Right forelimb (tissue), 1 donor: Measurements from ENCODE around the gene PROZ.

Experiments
- DNase-seq: peaks from one replicate; pipeline ENCODE4 v3.0.0-alpha.2; 2018

PROZ gene

DNA sequence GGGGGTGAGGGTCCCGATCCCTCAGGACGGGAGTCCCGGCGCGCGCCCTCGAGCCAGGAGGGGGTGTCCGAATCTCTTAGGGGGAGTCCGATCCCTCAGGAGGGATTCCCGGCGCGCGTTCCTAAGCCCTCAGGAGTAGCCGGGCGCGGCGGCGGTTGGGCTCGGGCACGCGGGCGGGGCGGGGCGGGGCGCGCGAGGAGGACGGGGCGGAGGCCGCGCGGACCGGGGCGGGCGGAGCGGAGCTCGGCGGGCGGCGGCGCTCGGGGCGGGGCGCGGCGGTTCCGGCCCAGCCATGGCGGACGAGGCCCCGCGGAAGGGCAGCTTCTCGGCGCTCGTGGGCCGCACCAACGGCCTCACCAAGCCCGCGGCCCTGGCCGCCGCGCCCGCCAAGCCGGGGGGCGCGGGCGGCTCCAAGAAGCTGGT, 50.9 kb downstream of the PROZ start, which contains the start of gene CUL4A:
CUL4A (plus strand) TSS at position 278 of the 423 bp plus-strand sequence; CDS start at position 293, 15 bp downstream.
- DNase-seq = peak; percentile 88

DNA sequence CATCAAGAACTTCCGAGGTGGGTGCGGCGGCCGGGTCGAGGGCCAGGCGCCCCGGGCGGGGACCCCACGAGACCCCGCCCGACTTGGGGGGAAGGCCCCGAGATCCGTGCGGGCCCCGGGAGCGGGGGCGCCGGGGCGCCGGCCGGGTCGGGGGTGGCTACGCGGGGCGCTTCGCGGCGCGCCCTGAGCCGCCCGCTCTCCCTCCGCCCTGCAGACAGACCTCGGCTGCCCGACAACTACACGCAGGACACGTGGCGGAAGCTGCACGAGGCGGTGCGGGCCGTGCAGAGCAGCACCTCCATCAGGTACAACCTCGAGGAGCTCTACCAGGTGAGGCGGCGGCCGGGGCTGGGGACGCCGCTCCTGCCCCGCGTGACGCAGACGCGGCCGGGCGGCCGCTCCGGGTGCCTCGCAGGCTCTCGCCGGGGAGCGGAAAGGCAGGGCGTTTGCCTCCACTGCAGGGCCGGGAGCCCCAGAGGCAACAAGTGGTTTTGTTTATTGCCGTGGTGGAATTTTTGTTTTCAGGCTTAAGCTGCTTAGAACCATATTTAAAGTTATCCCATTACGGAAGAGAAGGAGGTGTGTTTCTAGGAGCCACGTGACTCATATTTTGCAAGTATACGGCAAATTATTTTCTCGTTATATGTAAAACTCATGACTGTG, 51.4 kb downstream of the PROZ start:
- DNase-seq = peak; percentile 73

DNA sequence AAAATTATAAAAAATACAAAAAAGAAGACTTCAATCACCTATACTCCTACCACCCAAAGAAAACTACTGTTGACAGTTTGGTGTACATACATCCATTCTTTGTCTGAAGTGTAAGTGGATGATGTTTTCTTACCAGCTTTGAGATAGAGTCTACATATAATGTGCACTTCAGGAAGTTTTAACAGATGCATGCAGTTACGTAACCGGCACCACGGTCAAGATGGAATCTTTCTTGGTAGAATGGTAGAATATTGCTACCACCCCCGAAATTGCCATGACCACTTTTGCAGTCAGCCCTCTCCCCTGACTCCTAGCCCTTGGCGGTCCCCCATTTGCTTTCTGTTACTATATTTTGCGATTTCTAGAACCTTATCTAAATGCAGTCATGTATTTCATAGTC, 52.4 kb downstream of the PROZ start:
- no peak for DNase-seq

DNA sequence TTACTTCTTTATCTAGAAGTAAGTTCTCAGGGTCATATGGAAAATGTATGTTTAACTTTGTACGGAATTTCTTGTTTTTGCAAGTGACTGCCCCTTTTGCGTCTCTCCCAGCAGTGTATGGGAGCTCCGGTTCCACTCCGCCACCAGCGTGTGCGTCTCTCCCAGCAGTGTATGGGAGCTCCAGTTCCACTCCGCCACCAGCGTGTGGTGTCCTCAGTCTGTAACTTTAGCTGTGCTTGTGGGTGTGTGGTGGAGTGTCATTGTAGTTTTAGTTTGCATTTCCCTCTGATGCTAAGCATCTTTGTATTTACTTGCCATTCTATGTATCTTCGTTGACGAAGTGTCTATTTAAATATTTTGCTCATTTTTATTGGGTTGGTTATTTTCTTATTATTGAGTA, 53.3 kb downstream of the PROZ start:
- no peak for DNase-seq

DNA sequence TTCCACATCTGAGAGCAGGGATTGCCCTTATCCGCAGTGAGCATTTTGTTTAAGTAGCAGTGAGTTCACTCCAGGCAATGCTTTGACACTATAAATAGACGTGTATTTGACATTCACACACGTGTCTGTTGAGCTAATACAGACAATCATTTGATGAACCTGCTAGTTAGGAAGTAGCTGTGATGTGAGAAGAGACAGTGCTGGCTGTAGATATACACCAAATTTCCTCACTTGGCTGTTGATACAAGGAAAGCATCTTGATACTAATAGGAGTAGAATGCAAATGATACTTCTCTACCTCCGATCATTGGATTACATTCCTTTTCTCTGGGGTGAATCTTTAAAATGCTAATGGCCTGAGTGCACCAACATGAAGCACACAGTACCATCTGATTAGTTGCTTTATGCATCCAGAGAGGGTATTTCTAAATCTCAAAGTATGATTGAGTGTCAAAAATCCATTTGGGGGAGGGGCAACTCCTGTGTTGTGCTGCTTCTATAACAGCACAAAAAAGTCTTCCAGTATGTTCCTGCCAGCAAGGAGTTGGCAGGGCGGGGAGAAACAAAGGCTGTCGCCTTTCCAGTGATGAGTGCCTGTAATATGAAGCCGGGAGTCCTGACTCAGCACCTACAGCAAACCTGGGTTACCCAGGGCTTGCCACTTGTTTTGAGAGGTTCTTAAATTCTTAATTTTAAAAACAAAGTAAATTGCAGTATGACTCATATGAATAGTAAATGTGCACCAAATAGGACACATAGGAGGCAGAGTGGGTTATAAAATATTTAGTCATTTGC, 58.0 kb downstream of the PROZ start:
- DNase-seq = no peak

DNA sequence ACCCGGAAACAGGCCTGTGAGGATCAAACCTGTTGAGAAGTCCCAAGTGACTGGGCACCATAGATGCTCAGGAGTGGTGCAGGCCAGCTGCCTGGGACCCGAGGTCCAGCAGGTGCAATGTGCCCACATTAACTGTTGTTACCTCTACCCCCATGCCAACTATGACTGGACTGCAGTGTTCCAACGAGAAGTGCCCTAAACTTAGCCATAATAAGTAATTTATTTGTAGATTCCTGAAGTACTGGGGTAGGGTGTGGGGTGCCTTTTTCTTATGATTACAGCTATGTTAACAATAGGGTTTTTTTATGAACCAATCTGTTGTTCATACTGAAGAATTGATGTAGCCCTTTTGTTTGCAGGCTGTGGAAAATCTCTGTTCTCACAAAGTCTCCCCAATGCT, 60.1 kb downstream of the PROZ start:
- no peak for DNase-seq

DNA sequence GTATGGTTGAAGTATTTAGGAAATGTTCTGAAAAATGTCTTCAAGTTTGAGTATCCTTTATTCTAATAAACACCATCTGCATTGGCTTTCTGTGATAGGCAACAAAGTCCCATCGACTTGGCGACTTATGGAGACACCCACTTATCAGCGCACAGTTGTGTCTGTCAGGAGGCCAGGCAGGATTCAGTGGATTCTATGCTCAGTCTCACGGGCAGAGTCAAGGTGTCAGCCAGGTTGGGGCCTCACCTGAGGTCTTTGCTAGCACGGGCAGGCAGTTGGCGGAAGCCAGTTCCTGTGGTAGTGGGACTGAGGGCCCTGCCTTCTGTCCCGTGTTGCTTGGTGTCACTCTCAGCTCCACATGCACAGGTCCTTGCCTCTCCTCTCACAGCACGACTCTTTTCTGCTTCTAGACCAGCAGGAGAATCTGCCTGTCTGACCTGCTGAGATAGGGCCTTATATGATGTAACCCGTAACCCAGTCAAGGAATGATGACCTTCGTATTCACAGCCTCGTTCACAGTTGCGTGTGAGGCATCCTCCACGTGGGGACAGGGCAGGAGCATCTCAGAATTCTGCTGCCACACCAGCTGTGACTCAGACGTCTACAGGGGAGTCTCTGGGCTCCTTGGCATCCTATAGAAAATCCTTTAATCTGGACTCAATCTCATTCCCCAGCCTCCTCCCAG, 61.0 kb downstream of the PROZ start:
- DNase-seq = no peak

DNA sequence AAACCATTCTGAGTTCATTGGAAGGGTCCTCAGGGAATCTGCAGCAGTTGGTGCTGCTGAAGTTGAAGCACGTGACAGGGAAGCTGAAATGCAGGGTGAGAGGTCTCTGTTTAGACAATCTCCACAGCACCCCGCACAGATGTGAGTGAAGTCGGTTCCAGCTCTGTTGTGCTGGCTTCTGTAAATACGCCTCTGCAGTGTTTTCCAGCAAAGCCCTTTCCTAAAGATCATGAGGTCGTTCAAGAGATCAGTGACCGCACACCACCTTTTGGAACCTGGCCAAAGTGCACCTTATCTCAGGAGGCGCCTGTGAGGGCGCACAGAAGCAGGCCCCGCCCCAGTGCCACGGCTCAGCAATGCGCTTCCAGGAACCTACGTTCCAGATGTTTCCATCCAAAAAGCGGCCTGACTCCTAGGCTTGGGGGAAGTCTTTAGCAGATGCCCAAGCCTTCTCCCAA, 61.7 kb downstream of the PROZ start:
- no peak for DNase-seq

DNA sequence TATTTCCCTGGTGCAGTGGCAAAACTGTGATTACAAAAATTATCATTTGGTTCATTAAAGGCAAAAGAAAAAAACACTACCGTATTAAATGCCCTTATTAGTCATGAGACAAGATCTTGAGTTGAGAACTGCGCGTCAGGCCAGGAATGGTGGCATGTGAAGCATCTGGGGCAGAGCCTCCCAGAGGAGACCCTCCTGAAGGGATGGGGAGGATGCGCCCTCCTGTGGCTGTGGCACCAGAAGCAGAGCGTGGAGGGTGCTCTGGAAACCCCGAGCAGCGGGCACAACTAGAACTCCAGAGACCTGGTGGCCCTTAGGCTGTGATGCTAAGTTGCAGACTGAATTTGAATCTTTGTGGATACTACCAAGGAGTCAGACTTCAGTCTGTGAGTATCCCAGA, 62.4 kb downstream of the PROZ start:
- DNase-seq = no peak
